NB4 (cell line): Measurements from ENCODE around the gene SPRR1A.
A peak's percentile ranks its signal among the peaks of the same experiment; 100 is the strongest.

Source experiments
- DNase-seq: peaks from one replicate; pipeline ENCODE4 v3.0.0; 2010; ENCODE audit warnings: low read depth
- H3K4me3 ChIP-seq: one replicate; pipeline ENCODE4 v1.5.1; 2011; ENCODE audit warnings: mild to moderate bottlenecking, low read depth, low read length, moderate library complexity
- MYC ChIP-seq: IDR thresholded peaks from 2 replicates; pipeline ENCODE4 v1.6.1; 2011; ENCODE audit warnings: low read depth, low read length
- POLR2A ChIP-seq: IDR thresholded peaks from 2 replicates; pipeline ENCODE4 v1.6.1; 2011; ENCODE audit warnings: mild to moderate bottlenecking; ENCODE audit not compliant: insufficient read length; ENCODE audit errors: extremely low read depth
- TF ChIP-seq, protein P1 (sequence below): IDR thresholded peaks from one replicate; pipeline ENCODE4 v1.5.1; 2012; ENCODE audit warnings: low read depth, low read length
- TF ChIP-seq, protein P2 (sequence below): IDR thresholded peaks from 2 replicates; pipeline ENCODE4 v1.6.1; 2011; ENCODE audit warnings: low read depth, low read length

SPRR1A gene

DNA sequence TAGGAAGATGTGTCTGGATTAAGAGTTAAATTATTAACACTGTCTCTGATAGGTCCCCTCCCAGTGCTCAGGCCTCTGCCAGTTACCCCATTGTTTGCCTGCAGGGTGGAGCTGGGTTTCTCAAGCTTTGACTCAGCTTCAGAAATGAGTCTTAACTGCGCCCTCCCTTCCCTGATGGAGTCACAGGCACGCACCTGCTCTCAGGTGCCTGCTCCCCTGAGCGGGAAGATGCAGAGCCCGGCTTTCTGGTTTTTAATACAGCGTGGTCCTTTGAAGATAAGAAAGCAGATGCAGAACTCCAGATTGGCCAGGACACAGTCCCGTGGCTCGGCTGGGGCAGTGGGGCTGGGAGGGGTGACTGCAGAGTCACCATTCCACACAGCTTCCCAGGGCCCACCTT is 16.7 kb upstream of the SPRR1A start:
- TF ChIP-seq MYC = no peak
- TF ChIP-seq, protein P1, sequence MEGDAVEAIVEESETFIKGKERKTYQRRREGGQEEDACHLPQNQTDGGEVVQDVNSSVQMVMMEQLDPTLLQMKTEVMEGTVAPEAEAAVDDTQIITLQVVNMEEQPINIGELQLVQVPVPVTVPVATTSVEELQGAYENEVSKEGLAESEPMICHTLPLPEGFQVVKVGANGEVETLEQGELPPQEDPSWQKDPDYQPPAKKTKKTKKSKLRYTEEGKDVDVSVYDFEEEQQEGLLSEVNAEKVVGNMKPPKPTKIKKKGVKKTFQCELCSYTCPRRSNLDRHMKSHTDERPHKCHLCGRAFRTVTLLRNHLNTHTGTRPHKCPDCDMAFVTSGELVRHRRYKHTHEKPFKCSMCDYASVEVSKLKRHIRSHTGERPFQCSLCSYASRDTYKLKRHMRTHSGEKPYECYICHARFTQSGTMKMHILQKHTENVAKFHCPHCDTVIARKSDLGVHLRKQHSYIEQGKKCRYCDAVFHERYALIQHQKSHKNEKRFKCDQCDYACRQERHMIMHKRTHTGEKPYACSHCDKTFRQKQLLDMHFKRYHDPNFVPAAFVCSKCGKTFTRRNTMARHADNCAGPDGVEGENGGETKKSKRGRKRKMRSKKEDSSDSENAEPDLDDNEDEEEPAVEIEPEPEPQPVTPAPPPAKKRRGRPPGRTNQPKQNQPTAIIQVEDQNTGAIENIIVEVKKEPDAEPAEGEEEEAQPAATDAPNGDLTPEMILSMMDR = no peak
- no peak for TF ChIP-seq POLR2A

DNA sequence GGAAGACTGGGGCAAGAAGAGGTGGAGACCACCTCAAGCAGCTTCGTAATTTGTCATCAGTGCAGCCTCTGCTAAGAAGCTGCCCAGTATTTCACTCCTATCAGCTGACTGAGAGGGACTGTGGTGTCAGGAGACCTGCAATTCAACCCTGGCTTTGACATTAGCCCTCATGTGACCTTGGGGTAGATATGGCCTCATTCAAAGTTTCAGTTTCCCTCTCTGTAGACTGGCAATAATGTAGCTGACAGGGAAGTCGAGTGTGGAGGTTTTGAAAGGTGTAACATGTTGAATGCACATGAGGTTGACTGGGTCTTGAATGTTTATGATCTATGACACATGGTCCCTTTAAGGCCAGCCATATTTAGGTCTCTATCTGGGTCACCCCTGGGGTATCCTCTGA is 15.6 kb upstream of the SPRR1A start:
- no peak overlapping the region for H3K4me3 ChIP-seq
- no peak for DNase-seq

More for the DNA sequence above, 16.7 kb upstream of the SPRR1A start:
- no peak for DNase-seq
- no peak overlapping the region for H3K4me3 ChIP-seq

DNA sequence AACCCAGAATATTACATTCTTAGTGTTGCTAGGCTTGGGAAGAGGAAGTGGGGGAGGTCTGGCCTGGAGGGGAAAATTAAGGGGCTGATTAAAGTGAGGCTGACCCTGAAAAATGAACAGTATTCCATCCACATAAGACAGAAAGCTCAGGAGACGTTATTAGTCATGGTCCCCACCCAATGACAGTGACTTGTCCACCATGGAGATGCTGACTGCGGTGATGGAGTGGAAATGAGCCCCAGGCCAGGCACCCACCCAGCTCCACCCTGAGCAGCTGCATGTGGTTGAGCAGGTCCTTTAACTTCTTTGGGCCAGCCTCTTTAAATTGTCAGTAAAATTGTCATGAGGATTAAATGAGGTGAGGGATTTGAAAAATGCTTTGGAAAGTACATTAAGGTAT is 14.8 kb upstream of the SPRR1A start:
- H3K4me3 ChIP-seq = no peak overlapping the region
- DNase-seq = no peak
- TF ChIP-seq, protein P2, sequence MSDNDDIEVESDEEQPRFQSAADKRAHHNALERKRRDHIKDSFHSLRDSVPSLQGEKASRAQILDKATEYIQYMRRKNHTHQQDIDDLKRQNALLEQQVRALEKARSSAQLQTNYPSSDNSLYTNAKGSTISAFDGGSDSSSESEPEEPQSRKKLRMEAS = no peak
- no peak for TF ChIP-seq MYC
- TF ChIP-seq, protein P1 = no peak
- no peak for TF ChIP-seq POLR2A

More for the DNA sequence above, 15.6 kb upstream of the SPRR1A start:
- TF ChIP-seq, protein P1 = no peak
- TF ChIP-seq, protein P2 = no peak
- TF ChIP-seq POLR2A (no peak), MYC (no peak)

DNA sequence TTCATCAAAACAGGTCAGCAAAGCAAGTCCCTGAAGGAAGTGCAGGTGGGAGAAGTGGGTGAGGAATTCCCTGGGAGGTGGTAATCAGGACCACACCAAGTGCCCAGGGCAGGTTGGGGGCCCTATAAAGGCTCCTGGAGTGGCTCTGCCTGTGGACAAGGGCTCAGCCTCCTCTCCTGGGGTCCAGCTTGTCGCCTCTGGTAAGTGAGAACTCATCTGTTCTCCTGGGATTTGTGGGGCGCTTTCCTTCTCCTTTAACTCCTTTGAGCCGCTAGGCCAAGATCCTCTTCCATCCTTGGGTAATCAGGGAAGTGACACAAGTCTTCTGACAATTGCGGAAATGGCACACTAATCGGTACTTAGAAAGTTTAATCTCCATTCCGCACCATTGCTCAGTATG is 13.4 kb upstream of the SPRR1A start, which contains the start of gene SPRR4:
Gene SPRR4, plus strand, starts transcription at position 154 of the 400 bp plus-strand sequence. CDS start 1,243 bp downstream, outside the sequence.
- TF ChIP-seq, protein P1 = no peak
- TF ChIP-seq, protein P2 = no peak
- TF ChIP-seq POLR2A (no peak), MYC (no peak)
- DNase-seq = peak; percentile 9

DNA sequence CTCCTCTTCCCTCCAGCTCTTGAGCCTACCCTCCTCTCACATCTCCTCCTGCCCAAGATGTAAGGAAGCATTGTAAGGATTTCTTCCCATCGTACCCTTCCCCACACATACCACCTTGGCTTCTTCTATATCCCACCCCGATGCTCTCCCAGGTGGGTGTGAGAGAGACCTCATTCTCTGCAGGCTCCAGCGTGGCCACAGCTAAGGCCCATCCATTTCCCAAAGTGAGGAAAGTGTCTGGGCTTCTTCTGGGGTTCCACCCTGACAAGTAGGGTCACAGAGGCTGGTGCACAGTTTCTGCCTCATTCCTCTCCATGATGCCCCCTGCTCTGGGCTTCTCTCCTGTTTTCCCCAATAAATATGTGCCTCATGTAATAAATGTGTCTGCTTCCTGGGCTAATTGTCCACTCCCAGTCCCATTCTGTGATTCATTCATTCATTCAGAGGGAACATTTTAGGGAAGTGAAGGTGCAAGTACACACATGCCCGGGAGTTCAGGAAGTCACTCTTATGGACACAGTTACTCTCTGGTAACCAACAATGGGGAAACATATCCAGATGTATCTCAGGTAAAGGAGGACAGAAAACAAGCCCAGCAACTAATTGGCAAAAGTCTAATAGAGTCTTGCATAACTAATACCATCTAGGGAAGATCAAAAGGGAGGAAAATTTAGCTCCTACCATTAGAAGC is 11.5 kb upstream of the SPRR1A start:
- no peak for DNase-seq
- no peak overlapping the region for H3K4me3 ChIP-seq
- no peak for TF ChIP-seq MYC
- TF ChIP-seq, protein P2 = no peak
- TF ChIP-seq, protein P1 = no peak
- TF ChIP-seq POLR2A = no peak

More for the DNA sequence above, 13.4 kb upstream of the SPRR1A start, which contains the start of gene SPRR4:
- no peak within 1 kb of the TSS for H3K4me3 ChIP-seq

DNA sequence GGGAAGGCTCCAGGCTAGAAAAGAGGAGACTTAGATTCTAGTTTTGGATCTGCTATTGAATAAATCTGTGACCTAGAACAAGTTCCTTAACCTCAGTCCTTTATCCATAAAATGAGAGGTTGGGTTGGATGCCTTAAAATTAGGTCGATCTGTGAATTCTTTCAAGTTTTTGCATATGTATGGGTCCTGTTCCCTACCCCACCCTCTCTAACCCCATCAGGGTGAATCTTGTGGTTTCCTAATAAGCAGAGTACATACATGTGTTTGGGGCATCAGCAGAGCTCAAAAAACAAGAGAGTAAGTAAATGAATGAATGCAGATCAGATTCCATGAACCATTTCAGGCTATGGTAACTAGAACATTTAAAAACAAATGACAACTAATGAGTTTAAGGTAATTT is 7.2 kb upstream of the SPRR1A start:
- no peak overlapping the region for H3K4me3 ChIP-seq
- DNase-seq = no peak
- TF ChIP-seq MYC (no peak), POLR2A (no peak)
- TF ChIP-seq, protein P1 = no peak
- TF ChIP-seq, protein P2 = no peak
